Tibial artery (tissue), 4 donors: ENCODE measurements around the gene WDR73.
A peak's percentile ranks its signal among the peaks of the same experiment; 100 is the strongest.
"Not testable (repeated sequence)": the region's sequence is repeated elsewhere in the genome, so short reads cannot be mapped to it uniquely, and the experiment has no call there.

ENCODE experiments used
- DNase-seq, 2 donors: peaks; one replicate each; pipeline ENCODE4 v3.0.0-alpha.2; 2019
- H3K27ac ChIP-seq, 2 donors: fragments of 200-600 bp; sonication (generic) in 1 of 2; 1 replicate in 1 of 2; 2 replicates in 1 of 2; pipeline ENCODE4 v1.5.1; 2018 to 2019; ENCODE audit warnings: mild to moderate bottlenecking in 1 of 2
- H3K27me3 ChIP-seq, 2 donors: fragments of 200-600 bp; sonication (generic) in 1 of 2; one replicate each; pipeline versions ENCODE4 v1.5.1 to v1.6.0; 2016 to 2019
- H3K36me3 ChIP-seq, 3 donors: fragments of 200-600 bp; sonication (generic) in 2 of 3; one replicate each; pipeline ENCODE4 v1.5.1; 2016 to 2019; ENCODE audit warnings: mild to moderate bottlenecking in 2 of 3
- H3K4me1 ChIP-seq, 4 donors: fragments of 200-600 bp; sonication (generic) in 2 of 4; 1 replicate in 3 of 4; 2 replicates in 1 of 4; pipeline ENCODE4 v1.5.1; 2016 to 2019
- H3K4me3 ChIP-seq, 2 donors: fragments of 200-600 bp; sonication (generic) in 1 of 2; 1 replicate in 1 of 2; 2 replicates in 1 of 2; pipeline ENCODE4 v1.5.1; 2018 to 2019; ENCODE audit warnings: mild to moderate bottlenecking in 2 of 2
- H3K9me3 ChIP-seq, 3 donors: fragments of 200-600 bp; sonication (generic) in 1 of 3; one replicate each; pipeline ENCODE4 v1.5.1; 2016 to 2019
- CTCF ChIP-seq, 2 experiments: fragments of 200-600 bp in 1 of 2; fragments of 450-650 bp in 1 of 2; IDR thresholded peaks; one replicate each; pipeline ENCODE4 v1.5.1; 2017 to 2019; ENCODE audit warnings: antibody characterized with exemption in 2 of 2, mild to moderate bottlenecking in 1 of 2, moderate library complexity in 1 of 2
- intact Hi-C: fragments of 100-400 bp; cut with DNase I; formaldehyde crosslinking; loops from one replicate; pipeline ENCODE4 v1.15.0; 2023; ENCODE audit warnings: low total_unique reads

WDR73 gene

GRCh38 chr15:84647726-84648125 is 6.4 kb downstream of the WDR73 start:
- intact Hi-C loops = no loop called here
- DNase-seq = no peak

GRCh38 chr15:84645997-84646396 is 8.1 kb downstream of the WDR73 start:
- no peak overlapping the region for H3K4me3 ChIP-seq
- intact Hi-C loops = no loop called here
- no peaks in the 10 kb centered on the region for H3K9me3 ChIP-seq
- H3K4me1 ChIP-seq = peaks cover 0 to 7% (median 2%) of the 10 kb centered on the region in 4 donors
- DNase-seq = peak in 1 of 2 donors; percentile 53
- H3K27ac ChIP-seq = no peak overlapping the region
- H3K36me3 ChIP-seq = peaks cover 68 to 100% (median 90%) of the 10 kb centered on the region in 3 donors
- no peak for TF ChIP-seq CTCF (IDR thresholded peaks at IDR 0.05)
- no peaks in the 10 kb centered on the region for H3K27me3 ChIP-seq

More at GRCh38 chr15:84647726-84648125, 6.4 kb downstream of the WDR73 start:
- Histone ChIP-seq H3K4me1 (peaks cover 0 to 19% (median 12%) of the 10 kb centered on the region in 4 donors), H3K36me3 (peaks cover 63 to 97% (median 79%) of the 10 kb centered on the region in 3 donors), H3K9me3 (no peaks in the 10 kb centered on the region), H3K4me3 (no peak overlapping the region), H3K27ac (no peak overlapping the region), H3K27me3 (no peaks in the 10 kb centered on the region)
- no peak for TF ChIP-seq CTCF (IDR thresholded peaks at IDR 0.05)

GRCh38 chr15:84645496-84645895 is 8.6 kb downstream of the WDR73 start:
- H3K4me1 ChIP-seq = peaks cover 0 to 7% (median 2%) of the 10 kb centered on the region in 4 donors
- H3K36me3 ChIP-seq = peaks cover 68 to 100% (median 90%) of the 10 kb centered on the region in 3 donors
- intact Hi-C loops = no loop called here
- H3K27ac ChIP-seq = no peak overlapping the region
- H3K4me3 ChIP-seq = no peak overlapping the region
- no peak for TF ChIP-seq CTCF (IDR thresholded peaks at IDR 0.05)
- DNase-seq = peak in 1 of 2 donors; percentile 58
- no peaks in the 10 kb centered on the region for H3K27me3 ChIP-seq
- H3K9me3 ChIP-seq = no peaks in the 10 kb centered on the region

GRCh38 chr15:84643838-84644237 is 10.2 kb downstream of the WDR73 start:
- intact Hi-C loops = no loop called here

GRCh38 chr15:84642640-84643039 is 11.4 kb downstream of the WDR73 start:
- H3K27ac ChIP-seq, H3K4me1 ChIP-seq, H3K4me3 ChIP-seq, H3K9me3 ChIP-seq, H3K27me3 ChIP-seq, intact Hi-C loops, DNase-seq: not testable (repeated sequence)
- H3K36me3 ChIP-seq = peaks cover 71 to 99% (median 90%) of the 10 kb centered on the region in 3 donors

More at GRCh38 chr15:84643838-84644237, 10.2 kb downstream of the WDR73 start:
- H3K4me3 ChIP-seq = no peak overlapping the region
- peak in 1 of 2 donors; percentile 7 for DNase-seq
- no peaks in the 10 kb centered on the region for H3K27me3 ChIP-seq
- no peaks in the 10 kb centered on the region for H3K9me3 ChIP-seq
- H3K4me1 ChIP-seq = no peaks in the 10 kb centered on the region
- H3K36me3 ChIP-seq = peaks cover 77 to 100% (median 98%) of the 10 kb centered on the region in 3 donors
- no peak overlapping the region for H3K27ac ChIP-seq
- no peak for TF ChIP-seq CTCF (IDR thresholded peaks at IDR 0.05)

GRCh38 chr15:84641871-84642270 is 12.2 kb downstream of the WDR73 start:
- H3K27me3 ChIP-seq, intact Hi-C loops, DNase-seq, H3K4me1 ChIP-seq, H3K27ac ChIP-seq, H3K9me3 ChIP-seq, H3K4me3 ChIP-seq: not testable (repeated sequence)
- peaks cover 67 to 98% (median 86%) of the 10 kb centered on the region in 3 donors for H3K36me3 ChIP-seq

GRCh38 chr15:84638103-84638502 is 16.0 kb downstream of the WDR73 start:
- H3K9me3 ChIP-seq = no peaks in the 10 kb centered on the region
- intact Hi-C loops = no loop called here
- no peak for TF ChIP-seq CTCF (IDR thresholded peaks at IDR 0.05)
- no peaks in the 10 kb centered on the region for H3K27me3 ChIP-seq
- DNase-seq = no peak
- peaks cover 41 to 60% (median 49%) of the 10 kb centered on the region in 3 donors for H3K36me3 ChIP-seq
- peaks cover 0 to 21% (median 12%) of the 10 kb centered on the region in 4 donors for H3K4me1 ChIP-seq
- peak overlapping the region in 1 of 2 donors; percentile 22 for H3K27ac ChIP-seq
- H3K4me3 ChIP-seq = no peak overlapping the region
